Kidney (tissue), 14 donors: ENCODE measurements around the gene ATXN7L1. TPM values are rescaled to one million over a fixed set of nuclear protein-coding genes. Genes with fewer than 3 reads are reported as not detected.

Experiments used
- DNase-seq, 5 donors: peaks; one replicate each; pipeline ENCODE4 v3.0.0-alpha.2; 2013 to 2020
- FAIRE-seq: peaks from 2 replicates; lab custom pipeline; 2012; peaks lifted over from hg19 to GRCh38; lab: Jason Lieb, UNC
- H3K27ac ChIP-seq, 2 donors: one replicate each; pipeline ENCODE4 v1.7.0; 2013; ENCODE audit warnings: low read depth in 2 of 2, low read length in 2 of 2, inconsistent platforms in 1 of 2
- H3K27me3 ChIP-seq: one replicate; pipeline ENCODE4 v1.7.1; 2013; ENCODE audit warnings: low read length, inconsistent platforms; ENCODE audit not compliant: control insufficient read depth, insufficient read depth
- H3K36me3 ChIP-seq, 3 donors: one replicate each; pipeline versions ENCODE4 v1.7.0 to v1.7.1; 2013; ENCODE audit warnings: low read length in 3 of 3, control low read depth in 1 of 3, inconsistent platforms in 1 of 3; ENCODE audit not compliant: insufficient read depth in 3 of 3, control insufficient read depth in 2 of 3
- H3K4me1 ChIP-seq, 3 donors: one replicate each; pipeline versions ENCODE4 v1.7.0 to v1.7.1; 2013; ENCODE audit warnings: low read length in 3 of 3, inconsistent platforms in 1 of 3, low read depth in 1 of 3; ENCODE audit not compliant: control insufficient read depth in 2 of 3, insufficient read depth in 2 of 3
- H3K4me3 ChIP-seq, 3 donors: one replicate each; pipeline versions ENCODE4 v1.7.0 to v1.8.1; 2013; ENCODE audit warnings: low read length in 3 of 3, control low read depth in 1 of 3, inconsistent platforms in 1 of 3
- H3K9ac ChIP-seq, 3 donors: one replicate each; pipeline versions ENCODE4 v1.7.0 to v1.7.1; 2013; ENCODE audit warnings: low read length in 3 of 3, control low read depth in 1 of 3, inconsistent platforms in 1 of 3
- H3K9me3 ChIP-seq, 3 donors: one replicate each; pipeline versions ENCODE4 v1.7.0 to v1.7.1; 2013; ENCODE audit warnings: low read length in 3 of 3, control low read depth in 1 of 3, inconsistent platforms in 1 of 3; ENCODE audit not compliant: control insufficient read depth in 2 of 3, insufficient read depth in 1 of 3
- intact Hi-C: fragments of 100-400 bp; cut with DNase I; formaldehyde crosslinking; loops from one replicate; pipeline ENCODE4 v1.11.1; 2022
- polyA plus RNA-seq: library from polyadenylated mRNA; stranded (reverse); fragments of 350-450 nt; fragmentation: Illumina TruSeq; extraction: RNeasy Lipid Tissue Mini Kit (QIAGEN cat#74804); gene quantifications from one replicate; pipeline ENCODE4 v1.2.3, GENCODE V29; 2014; ENCODE audit warnings: low read depth, low replicate concordance; ENCODE audit not compliant: insufficient read depth
- total RNA-seq: library from RNA; stranded (reverse); fragmentation: NEBNext Ultra II Directional; extraction: Animal tissue kit (Norgen Biotek cat#: 25700); gene quantifications from one replicate; pipeline ENCODE4 v1.2.1, GENCODE V29; 2021
- TF ChIP-seq, protein P1 (sequence below): IDR thresholded peaks from 3 replicates; pipeline ENCODE4 v1.5.1; 2012; ENCODE audit warnings: mild to moderate bottlenecking, moderate library complexity, borderline replicate concordance; ENCODE audit not compliant: insufficient read depth; ENCODE audit errors: extremely low read depth
- donor health status: control.
- donor health status: control.
- donor health status: control.
- donor health status: control.
- donor health status: control.
- donor health status: DM: yes; HTN: yes; CAD: no.
- donor health status: Normal renal cell carcinoma (clear cell type).

The ATXN7L1 gene
- total and polyA plus RNA-seq, 2 donors from 2014 or later: 12.5 to 18.5 TPM

GRCh38 chr7:105786520-105787470 lies 89.6 kb downstream of the ATXN7L1 start:
- Histone ChIP-seq H3K4me1 (no peaks in the 10 kb centered on the region), H3K4me3 (no peak overlapping the region), H3K27me3 (no peaks in the 10 kb centered on the region), H3K9me3 (no peaks in the 10 kb centered on the region), H3K36me3 (peaks cover 0 to 5% (median 2%) of the 10 kb centered on the region in 3 donors), H3K9ac (no peak overlapping the region), H3K27ac (no peak overlapping the region)
- TF ChIP-seq, protein P1, sequence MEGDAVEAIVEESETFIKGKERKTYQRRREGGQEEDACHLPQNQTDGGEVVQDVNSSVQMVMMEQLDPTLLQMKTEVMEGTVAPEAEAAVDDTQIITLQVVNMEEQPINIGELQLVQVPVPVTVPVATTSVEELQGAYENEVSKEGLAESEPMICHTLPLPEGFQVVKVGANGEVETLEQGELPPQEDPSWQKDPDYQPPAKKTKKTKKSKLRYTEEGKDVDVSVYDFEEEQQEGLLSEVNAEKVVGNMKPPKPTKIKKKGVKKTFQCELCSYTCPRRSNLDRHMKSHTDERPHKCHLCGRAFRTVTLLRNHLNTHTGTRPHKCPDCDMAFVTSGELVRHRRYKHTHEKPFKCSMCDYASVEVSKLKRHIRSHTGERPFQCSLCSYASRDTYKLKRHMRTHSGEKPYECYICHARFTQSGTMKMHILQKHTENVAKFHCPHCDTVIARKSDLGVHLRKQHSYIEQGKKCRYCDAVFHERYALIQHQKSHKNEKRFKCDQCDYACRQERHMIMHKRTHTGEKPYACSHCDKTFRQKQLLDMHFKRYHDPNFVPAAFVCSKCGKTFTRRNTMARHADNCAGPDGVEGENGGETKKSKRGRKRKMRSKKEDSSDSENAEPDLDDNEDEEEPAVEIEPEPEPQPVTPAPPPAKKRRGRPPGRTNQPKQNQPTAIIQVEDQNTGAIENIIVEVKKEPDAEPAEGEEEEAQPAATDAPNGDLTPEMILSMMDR: no peak
- intact Hi-C loops: no loop called here
- FAIRE-seq: no peak
- no peak for DNase-seq

DNA sequence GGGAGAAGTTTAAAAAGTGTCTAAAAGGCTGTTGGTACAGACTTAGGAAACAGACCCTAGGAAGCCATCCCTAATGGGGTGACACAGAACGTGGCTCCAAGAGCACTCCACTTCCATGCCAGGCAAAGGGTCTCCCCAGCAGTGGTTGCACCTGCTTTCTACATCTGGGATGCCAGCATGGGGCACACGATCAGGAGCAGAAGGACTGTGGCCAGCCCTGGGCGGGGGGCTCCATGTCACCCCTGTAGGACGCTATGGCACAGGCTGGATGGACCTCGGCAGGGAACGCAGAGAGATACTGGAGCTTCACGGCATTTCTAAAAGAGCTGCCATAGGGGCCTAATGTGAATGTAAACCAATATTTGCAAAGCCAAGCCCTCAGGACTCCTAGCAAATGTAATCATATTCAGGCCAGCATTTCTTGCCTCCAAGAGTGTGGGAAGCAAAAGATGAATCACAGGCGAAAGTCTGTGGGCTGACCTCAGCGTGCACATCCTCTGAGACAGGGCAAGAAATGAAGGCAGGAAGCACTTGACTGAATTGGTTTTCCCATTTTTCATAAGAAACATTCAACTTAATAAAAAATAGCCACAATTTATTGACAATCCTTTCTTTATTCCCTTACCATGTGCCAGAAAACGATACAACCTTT lies 93.9 kb downstream of the ATXN7L1 start:
- Histone ChIP-seq H3K4me1 (no peaks in the 10 kb centered on the region), H3K36me3 (peaks cover 0 to 2% (median 0%) of the 10 kb centered on the region in 3 donors), H3K9me3 (no peaks in the 10 kb centered on the region), H3K27me3 (no peaks in the 10 kb centered on the region), H3K9ac (no peak overlapping the region), H3K27ac (no peak overlapping the region), H3K4me3 (no peak overlapping the region)
- TF ChIP-seq, protein P1: no peak
- FAIRE-seq (no peak), DNase-seq (no peak)
- intact Hi-C loops: no loop called here

GRCh38 chr7:105779856-105780780 lies 96.3 kb downstream of the ATXN7L1 start:
- no peaks in the 10 kb centered on the region for H3K4me1 ChIP-seq
- peaks cover 0 to 4% (median 0%) of the 10 kb centered on the region in 3 donors for H3K36me3 ChIP-seq
- DNase-seq: no peak
- no peaks in the 10 kb centered on the region for H3K27me3 ChIP-seq
- TF ChIP-seq, protein P1: no peak
- no peak for FAIRE-seq
- no peak overlapping the region for H3K9ac ChIP-seq
- no peak overlapping the region for H3K27ac ChIP-seq
- no peaks in the 10 kb centered on the region for H3K9me3 ChIP-seq
- no peak overlapping the region for H3K4me3 ChIP-seq
- intact Hi-C loops: no loop called here
